ENCODE data around the gene AIRE.

Gene AIRE

DNA sequence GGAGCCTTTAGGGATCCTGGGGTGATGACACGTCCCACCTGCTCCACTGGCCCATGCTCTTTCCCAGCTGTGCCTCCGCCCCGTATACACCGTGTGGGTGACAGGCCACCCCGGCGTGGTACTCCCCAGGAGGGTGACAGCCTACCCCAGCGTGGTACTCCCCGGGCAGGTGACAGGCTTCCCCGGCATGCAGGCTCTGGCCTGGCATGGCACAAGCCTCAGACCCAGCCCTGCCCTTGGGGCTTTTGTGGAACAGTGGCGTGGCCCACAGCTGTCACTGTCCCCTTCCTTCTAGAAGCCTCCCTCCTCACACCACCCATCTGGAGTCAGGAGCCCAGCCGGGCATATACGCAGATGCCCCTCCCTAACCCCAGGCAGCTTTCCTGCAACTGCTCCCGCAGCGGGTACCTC is 9.5 kb downstream of the AIRE start:
- Histone ChIP-seq H3K4me1 (ENCODE audit: control insufficient read depth, insufficient read depth, low read length) (peaks cover 21% of the 10 kb centered on the region), H3K9me3 (ENCODE audit: control insufficient read depth, low read length) (no peaks in the 10 kb centered on the region), H3K4me3 (ENCODE audit: low read length) (no peak overlapping the region), H3K36me3 (ENCODE audit: control insufficient read depth, insufficient read depth, low read length, severe bottlenecking) (no peaks in the 10 kb centered on the region), H3K9ac (ENCODE audit: low read length) (no peak overlapping the region), H3K27me3 (replicated peaks; ENCODE audit: control insufficient read depth, insufficient read depth, low read length) (no peaks in the 10 kb centered on the region)
- DNase-seq (ENCODE audit: low read depth): no peak

DNA sequence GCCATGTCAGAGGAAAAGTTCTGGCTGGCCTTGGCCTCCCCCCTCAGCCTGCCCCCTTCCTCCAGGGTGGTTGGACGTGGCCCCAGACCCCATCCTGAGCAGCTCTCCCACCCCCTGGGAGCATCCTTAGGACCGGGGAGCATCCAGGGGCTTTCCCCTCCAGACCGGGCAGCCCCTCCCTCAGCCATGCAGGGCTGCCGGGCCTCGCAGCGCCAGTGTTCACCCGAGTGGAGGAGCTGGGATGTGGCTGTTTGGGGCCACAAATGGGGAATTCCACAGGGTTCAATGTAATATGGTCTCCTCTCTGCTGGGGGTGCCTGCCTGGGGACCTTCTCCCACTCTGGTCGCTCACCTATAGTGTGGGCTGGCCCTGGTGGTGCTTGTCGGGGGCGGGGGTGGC is 10.0 kb downstream of the AIRE start:
- Histone ChIP-seq H3K4me3 (ENCODE audit: low read length) (no peak overlapping the region), H3K36me3 (ENCODE audit: control insufficient read depth, insufficient read depth, low read length, severe bottlenecking) (no peaks in the 10 kb centered on the region), H3K4me1 (ENCODE audit: control insufficient read depth, insufficient read depth, low read length) (peaks cover 21% of the 10 kb centered on the region), H3K9ac (ENCODE audit: low read length) (no peak overlapping the region), H3K9me3 (ENCODE audit: control insufficient read depth, low read length) (no peaks in the 10 kb centered on the region), H3K27me3 (replicated peaks; ENCODE audit: control insufficient read depth, insufficient read depth, low read length) (no peaks in the 10 kb centered on the region)
- no peak for DNase-seq (ENCODE audit: low read depth)

DNA sequence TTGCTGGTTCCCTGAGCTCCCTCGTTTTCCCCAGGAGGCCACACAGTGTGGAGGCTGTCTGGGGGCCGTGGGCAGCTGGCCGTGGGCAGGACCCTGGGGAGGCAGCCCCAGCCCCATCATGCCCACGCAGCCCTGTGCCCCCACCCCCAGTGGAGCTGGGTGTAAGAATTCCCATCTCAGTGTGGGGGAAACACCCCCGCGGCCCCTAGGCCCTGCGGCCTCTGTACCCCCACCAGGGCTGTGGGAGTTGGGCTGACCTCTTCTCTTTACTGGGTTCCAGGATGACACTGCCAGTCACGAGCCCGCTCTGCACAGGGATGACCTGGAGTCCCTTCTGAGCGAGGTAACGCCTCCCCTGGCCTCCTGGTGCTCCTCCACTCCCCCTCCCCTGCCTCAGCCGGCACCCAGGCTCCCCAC is 10.4 kb downstream of the AIRE start:
- no peak for DNase-seq (ENCODE audit: low read depth)
- Histone ChIP-seq H3K27me3 (replicated peaks; ENCODE audit: control insufficient read depth, insufficient read depth, low read length) (no peaks in the 10 kb centered on the region), H3K36me3 (ENCODE audit: control insufficient read depth, insufficient read depth, low read length, severe bottlenecking) (no peaks in the 10 kb centered on the region), H3K9ac (ENCODE audit: low read length) (no peak overlapping the region), H3K4me3 (ENCODE audit: low read length) (no peak overlapping the region), H3K9me3 (ENCODE audit: control insufficient read depth, low read length) (no peaks in the 10 kb centered on the region), H3K4me1 (ENCODE audit: control insufficient read depth, insufficient read depth, low read length) (peaks cover 25% of the 10 kb centered on the region)

DNA sequence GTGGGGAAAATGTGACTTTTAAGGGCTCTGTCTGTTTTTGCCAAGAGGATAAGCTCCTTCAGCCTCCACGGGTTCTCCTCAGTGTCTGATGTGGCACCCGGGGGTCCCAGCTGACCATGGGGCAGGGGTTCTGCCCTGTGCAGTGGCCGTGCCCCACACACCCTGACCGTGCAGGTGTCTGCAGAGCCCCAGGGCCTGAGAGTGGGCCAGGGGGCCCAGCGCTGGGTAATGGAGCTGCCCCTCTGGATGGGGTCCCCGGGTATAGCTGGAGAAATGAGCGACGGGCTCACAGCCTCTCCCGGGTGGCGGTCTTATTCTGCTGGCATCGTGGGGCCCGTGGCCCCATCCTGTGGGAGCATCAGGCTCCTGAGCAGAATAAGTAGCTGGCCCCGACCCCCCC is 11.2 kb downstream of the AIRE start:
- no peak overlapping the region for H3K9ac ChIP-seq (ENCODE audit: low read length)
- H3K4me1 ChIP-seq (ENCODE audit: control insufficient read depth, insufficient read depth, low read length): peaks cover 29% of the 10 kb centered on the region
- H3K4me3 ChIP-seq (ENCODE audit: low read length): no peak overlapping the region
- DNase-seq (ENCODE audit: low read depth): no peak
- H3K27me3 ChIP-seq (replicated peaks; ENCODE audit: control insufficient read depth, insufficient read depth, low read length): no peaks in the 10 kb centered on the region
- no peaks in the 10 kb centered on the region for H3K36me3 ChIP-seq (ENCODE audit: control insufficient read depth, insufficient read depth, low read length, severe bottlenecking)
- no peaks in the 10 kb centered on the region for H3K9me3 ChIP-seq (ENCODE audit: control insufficient read depth, low read length)

DNA sequence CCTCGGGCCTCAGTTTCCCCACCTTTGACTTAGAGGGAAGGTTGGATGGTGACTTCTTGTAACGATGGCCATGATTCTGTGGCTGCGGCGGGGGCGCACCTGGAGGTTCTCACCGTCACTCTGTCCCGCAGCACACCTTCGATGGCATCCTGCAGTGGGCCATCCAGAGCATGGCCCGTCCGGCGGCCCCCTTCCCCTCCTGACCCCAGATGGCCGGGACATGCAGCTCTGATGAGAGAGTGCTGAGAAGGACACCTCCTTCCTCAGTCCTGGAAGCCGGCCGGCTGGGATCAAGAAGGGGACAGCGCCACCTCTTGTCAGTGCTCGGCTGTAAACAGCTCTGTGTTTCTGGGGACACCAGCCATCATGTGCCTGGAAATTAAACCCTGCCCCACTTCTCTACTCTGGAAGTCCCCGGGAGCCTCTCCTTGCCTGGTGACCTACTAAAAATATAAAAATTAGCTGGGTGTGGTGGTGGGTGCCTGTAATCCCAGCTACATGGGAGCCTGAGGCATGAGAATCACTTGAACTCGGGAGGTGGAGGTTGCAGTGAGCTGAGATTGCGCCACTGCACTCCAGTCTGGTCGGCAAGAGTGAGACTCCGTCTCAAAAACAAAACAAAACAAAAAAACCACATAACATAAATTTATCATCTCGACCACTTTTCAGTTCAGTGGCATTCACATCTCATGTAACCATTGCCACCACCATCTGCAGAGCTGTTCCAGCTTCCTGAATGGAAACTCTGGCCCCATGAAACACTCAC is 12.0 kb downstream of the AIRE start:
- Histone ChIP-seq H3K9ac (ENCODE audit: low read length) (peak overlapping the region; percentile 39), H3K36me3 (ENCODE audit: control insufficient read depth, insufficient read depth, low read length, severe bottlenecking) (no peaks in the 10 kb centered on the region), H3K4me1 (ENCODE audit: control insufficient read depth, insufficient read depth, low read length) (peaks cover 32% of the 10 kb centered on the region), H3K9me3 (ENCODE audit: control insufficient read depth, low read length) (no peaks in the 10 kb centered on the region), H3K4me3 (ENCODE audit: low read length) (peak overlapping the region; percentile 39), H3K27me3 (replicated peaks; ENCODE audit: control insufficient read depth, insufficient read depth, low read length) (no peaks in the 10 kb centered on the region)
- DNase-seq (ENCODE audit: low read depth): peak; percentile 95

DNA sequence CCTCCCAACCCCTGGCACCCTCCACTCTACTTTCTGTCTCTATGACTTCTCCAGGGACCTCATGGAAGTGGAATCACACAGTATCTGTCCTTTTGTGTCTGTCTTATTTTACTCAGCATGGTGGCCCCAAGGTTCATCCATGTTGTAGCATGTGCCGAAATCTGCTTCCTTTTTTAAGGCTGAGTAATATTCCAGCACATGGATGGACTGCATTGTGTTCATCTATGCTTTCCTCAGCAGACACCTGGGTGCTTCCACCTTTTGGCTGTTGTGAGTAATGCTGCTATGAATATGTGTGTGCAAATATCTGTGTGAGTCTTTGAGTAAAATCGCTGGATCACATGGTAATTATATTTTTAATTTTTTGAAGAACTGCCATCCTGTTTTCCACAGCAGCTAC is 12.6 kb downstream of the AIRE start:
- Histone ChIP-seq H3K4me3 (ENCODE audit: low read length) (peak overlapping the region; percentile 39), H3K9me3 (ENCODE audit: control insufficient read depth, low read length) (no peaks in the 10 kb centered on the region), H3K27me3 (replicated peaks; ENCODE audit: control insufficient read depth, insufficient read depth, low read length) (no peaks in the 10 kb centered on the region), H3K9ac (ENCODE audit: low read length) (peak overlapping the region; percentile 39), H3K36me3 (ENCODE audit: control insufficient read depth, insufficient read depth, low read length, severe bottlenecking) (no peaks in the 10 kb centered on the region), H3K4me1 (ENCODE audit: control insufficient read depth, insufficient read depth, low read length) (peaks cover 34% of the 10 kb centered on the region)
- DNase-seq (ENCODE audit: low read depth): peak; percentile 30

DNA sequence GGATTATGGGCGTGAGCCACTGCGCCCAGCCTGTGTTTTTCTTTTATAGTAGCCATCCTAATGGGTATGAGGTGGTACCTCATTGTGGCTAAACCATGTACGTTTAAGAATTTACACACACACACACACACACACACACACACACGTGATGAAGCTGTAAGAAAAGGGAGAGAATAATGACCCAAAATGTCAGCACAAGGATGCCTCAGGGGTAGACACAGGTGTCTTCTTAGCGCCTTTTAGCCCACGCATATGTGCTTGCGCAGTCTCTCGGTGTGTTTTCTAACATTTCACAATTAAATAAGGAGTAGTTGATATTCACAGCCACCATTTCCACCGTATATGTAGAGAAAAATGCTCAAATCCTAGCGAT is 13.4 kb downstream of the AIRE start:
- Histone ChIP-seq H3K27me3 (replicated peaks; ENCODE audit: control insufficient read depth, insufficient read depth, low read length) (no peaks in the 10 kb centered on the region), H3K4me3 (ENCODE audit: low read length) (peak overlapping the region; percentile 87), H3K36me3 (ENCODE audit: control insufficient read depth, insufficient read depth, low read length, severe bottlenecking) (no peaks in the 10 kb centered on the region), H3K9me3 (ENCODE audit: control insufficient read depth, low read length) (no peaks in the 10 kb centered on the region), H3K9ac (ENCODE audit: low read length) (peak overlapping the region; percentile 89), H3K4me1 (ENCODE audit: control insufficient read depth, insufficient read depth, low read length) (peaks cover 42% of the 10 kb centered on the region)
- no peak for DNase-seq (ENCODE audit: low read depth)

DNA sequence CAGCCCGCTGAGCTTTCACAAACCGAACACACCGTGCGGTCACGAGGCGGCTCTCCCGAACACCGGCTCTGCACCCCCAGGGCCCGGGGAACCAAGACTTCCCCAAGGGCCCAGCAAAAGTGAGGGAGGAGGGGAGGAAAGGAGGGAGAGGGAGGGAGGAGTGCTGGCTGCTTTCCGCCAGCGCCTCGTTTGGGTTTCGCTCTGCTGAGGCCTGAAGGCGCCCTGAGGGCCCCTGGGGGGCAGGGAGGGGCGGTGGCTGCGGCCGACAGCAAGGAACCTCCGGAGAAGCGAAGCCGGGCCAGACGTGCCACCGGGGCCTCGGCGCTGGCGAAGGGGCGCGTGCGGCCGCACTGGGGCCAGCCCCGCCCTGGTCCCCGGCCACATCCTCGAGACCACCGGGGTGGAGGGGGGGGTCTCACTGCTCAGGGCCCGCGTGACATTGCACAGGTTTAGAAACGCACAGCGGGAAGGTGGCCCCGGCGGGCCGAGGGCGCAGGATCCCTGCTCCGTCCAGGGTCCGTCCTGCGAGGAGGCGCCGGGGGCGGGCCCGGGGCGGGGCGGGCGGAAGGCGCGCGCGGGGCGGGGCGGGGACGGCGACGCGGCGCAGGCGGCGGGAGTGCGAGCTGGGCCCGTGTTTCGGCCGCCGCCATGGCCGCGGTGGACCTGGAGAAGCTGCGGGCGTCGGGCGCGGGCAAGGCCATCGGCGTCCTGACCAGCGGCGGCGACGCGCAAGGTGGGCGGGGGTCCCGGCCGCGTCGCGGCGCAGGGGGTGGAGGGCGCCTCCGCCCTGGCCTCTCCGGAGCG is 14.0 kb downstream of the AIRE start, which contains the start of gene PFKL:
Gene PFKL (plus strand): TSS at position 596 of the 804 bp plus-strand sequence. CDS start 53 bp downstream, at position 649.
- H3K4me3 ChIP-seq (ENCODE audit: low read length): peak within 1 kb of the TSS; percentile 87
- peak within 1 kb of the TSS; percentile 89 for H3K9ac ChIP-seq (ENCODE audit: low read length)
- H3K36me3 ChIP-seq (ENCODE audit: control insufficient read depth, insufficient read depth, low read length, severe bottlenecking): no peaks in the 10 kb centered on the region
- peak; percentile 88 for DNase-seq (ENCODE audit: low read depth)
- H3K4me1 ChIP-seq (ENCODE audit: control insufficient read depth, insufficient read depth, low read length): peaks cover 38% of the 10 kb centered on the region
- no peaks in the 10 kb centered on the region for H3K9me3 ChIP-seq (ENCODE audit: control insufficient read depth, low read length)
- H3K27me3 ChIP-seq (replicated peaks; ENCODE audit: control insufficient read depth, insufficient read depth, low read length): no peaks in the 10 kb centered on the region

DNA sequence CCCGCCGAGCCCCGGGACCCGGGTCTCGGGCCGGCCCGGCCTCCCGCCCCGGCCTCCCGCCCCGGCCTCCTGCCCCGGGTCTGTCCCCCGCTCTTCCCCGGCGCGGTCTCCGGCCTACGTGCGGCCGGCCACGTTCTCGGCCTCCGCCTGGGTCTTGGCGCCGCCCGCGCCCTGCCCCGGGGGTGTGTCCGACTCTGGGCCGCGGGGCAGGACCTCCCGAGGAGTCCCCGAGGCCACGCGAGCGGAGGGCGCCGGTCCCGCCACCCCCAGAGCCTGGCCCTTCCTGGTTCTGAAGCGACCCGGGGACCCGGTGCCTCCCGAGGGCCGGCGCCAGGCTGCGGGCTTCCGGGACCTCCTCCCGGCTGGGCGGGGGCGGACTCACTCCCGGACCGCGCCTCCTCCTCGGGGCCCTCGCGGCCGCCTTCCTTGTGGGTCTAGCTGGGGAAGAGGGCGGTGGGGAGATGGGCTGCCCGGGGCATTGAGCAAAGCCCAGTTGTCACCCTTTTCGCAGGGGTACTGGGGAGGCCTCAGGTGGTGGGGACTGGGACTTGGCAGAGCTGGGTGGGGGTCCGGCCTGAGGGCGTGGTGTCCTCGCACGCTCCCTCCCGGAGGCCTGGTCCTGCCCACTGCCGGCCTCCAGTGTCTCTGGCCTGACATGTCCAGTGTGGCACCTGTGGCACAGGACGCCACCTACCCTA is 14.7 kb downstream of the AIRE start:
- Histone ChIP-seq H3K36me3 (ENCODE audit: control insufficient read depth, insufficient read depth, low read length, severe bottlenecking) (no peaks in the 10 kb centered on the region), H3K9me3 (ENCODE audit: control insufficient read depth, low read length) (no peaks in the 10 kb centered on the region), H3K4me3 (ENCODE audit: low read length) (peak overlapping the region; percentile 87), H3K27me3 (replicated peaks; ENCODE audit: control insufficient read depth, insufficient read depth, low read length) (no peaks in the 10 kb centered on the region), H3K4me1 (ENCODE audit: control insufficient read depth, insufficient read depth, low read length) (peaks cover 33% of the 10 kb centered on the region), H3K9ac (ENCODE audit: low read length) (peak overlapping the region; percentile 89)
- peak; percentile 86 for DNase-seq (ENCODE audit: low read depth)

DNA sequence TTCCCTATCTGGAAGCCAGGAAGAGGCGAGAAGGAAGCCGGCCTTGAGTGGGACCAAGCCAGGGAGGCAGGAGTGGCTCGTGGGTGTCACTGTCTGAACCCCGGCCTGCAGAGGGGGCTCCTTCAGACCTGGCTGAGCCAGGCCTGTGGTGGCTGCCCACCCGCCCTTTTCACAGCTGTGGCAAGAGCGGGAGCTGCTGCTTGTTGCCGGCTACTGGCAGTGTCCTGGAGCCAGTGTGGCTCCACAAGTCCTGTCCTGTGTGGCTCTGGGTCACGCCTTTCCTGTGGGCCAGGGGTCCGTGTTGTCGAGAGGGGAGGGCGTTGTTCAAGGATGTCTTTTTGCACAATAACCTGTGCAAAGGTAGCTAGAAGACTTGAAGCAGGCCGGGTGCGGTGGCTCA is 15.5 kb downstream of the AIRE start:
- Histone ChIP-seq H3K4me3 (ENCODE audit: low read length) (peak overlapping the region; percentile 87), H3K9ac (ENCODE audit: low read length) (peak overlapping the region; percentile 89), H3K27me3 (replicated peaks; ENCODE audit: control insufficient read depth, insufficient read depth, low read length) (no peaks in the 10 kb centered on the region), H3K4me1 (ENCODE audit: control insufficient read depth, insufficient read depth, low read length) (peaks cover 33% of the 10 kb centered on the region), H3K36me3 (ENCODE audit: control insufficient read depth, insufficient read depth, low read length, severe bottlenecking) (no peaks in the 10 kb centered on the region), H3K9me3 (ENCODE audit: control insufficient read depth, low read length) (no peaks in the 10 kb centered on the region)
- no peak for DNase-seq (ENCODE audit: low read depth)

DNA sequence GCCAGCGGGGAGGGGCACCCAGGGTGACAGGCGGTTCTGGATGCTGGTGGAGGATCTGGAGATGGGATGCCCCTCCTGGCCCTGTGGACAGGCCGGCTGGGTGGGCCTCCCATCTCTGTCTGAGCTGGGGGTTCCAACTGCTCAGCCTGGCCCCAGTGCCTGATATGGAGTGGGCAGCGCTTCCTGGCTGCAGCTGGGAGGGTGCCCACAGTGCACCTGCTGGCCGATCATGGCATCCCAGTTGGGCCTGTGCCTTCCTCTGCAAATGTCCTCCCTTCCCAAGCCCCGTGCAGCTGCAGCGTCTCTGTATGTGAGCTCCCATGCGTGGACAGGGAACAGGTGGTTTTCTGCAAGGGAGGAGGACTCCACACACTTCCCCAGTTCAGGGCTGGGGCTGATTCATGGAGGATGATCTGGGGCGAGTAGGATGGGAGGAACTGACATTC is 16.3 kb downstream of the AIRE start:
- Histone ChIP-seq H3K4me1 (ENCODE audit: control insufficient read depth, insufficient read depth, low read length) (peaks cover 33% of the 10 kb centered on the region), H3K36me3 (ENCODE audit: control insufficient read depth, insufficient read depth, low read length, severe bottlenecking) (peaks cover under 1% of the 10 kb centered on the region), H3K27me3 (replicated peaks; ENCODE audit: control insufficient read depth, insufficient read depth, low read length) (no peaks in the 10 kb centered on the region), H3K4me3 (ENCODE audit: low read length) (no peak overlapping the region), H3K9ac (ENCODE audit: low read length) (no peak overlapping the region), H3K9me3 (ENCODE audit: control insufficient read depth, low read length) (no peaks in the 10 kb centered on the region)
- no peak for DNase-seq (ENCODE audit: low read depth)
